Activated CD4-positive, CD25-positive, alpha-beta regulatory T cell treated with anti-CD3 and anti-CD28 coated beads, Interleukin-2, amount 50 U/mL, for 24 hours (primary cell): ENCODE data around the gene NRXN3.

ENCODE experiments used
- ATAC-seq, 2 donors: fragments of 150-1000 bp; cut with Tn5 transposase; one replicate each; pipeline ENCODE4 v1.10.0; 2021; ENCODE audit warnings: mild to moderate bottlenecking in 1 of 2, moderate library complexity in 1 of 2

Gene NRXN3

GRCh38 chr14:78175412-78175811 lies 5.2 kb downstream of the NRXN3 start:
- ATAC-seq = no peak

DNA sequence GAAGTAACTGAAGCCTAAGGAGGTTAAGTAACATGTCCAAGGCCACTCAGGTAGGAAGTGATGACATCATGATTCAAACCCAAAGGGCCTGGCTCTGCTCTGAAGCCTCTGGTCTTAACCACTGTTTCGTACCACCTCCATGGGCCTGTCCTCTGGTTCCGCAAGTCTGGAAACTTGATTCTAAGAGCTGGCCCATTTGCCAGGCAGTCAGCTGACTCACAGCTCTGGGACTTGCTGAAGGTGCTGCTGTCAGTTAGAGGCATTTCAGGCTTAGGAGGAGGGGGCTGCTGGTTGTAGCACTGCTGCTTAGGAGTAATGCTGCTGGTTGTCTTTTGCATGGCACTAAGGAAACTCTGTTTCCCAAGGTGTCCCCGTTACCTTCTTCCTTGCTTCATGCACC lies 7.9 kb downstream of the NRXN3 start:
- no peak for ATAC-seq

DNA sequence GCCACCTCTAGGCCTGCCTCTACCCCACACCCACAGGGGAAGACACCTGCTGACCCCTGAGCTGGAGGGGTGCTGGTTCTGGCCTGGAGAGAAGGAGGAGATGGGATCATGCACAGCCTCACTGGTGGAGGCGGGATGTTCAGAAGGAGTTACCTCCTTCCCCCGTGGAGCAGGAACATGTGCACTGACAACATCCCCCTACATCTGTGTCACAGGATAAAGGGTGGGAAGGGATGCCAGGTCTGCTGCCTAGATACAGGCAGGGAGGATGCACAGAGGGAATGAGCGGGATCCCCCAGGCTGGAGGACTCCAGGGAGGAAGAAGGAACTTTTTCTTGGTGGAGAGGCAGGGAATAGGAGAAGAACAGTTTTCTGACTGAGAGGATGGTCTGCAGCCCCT lies 8.8 kb downstream of the NRXN3 start:
- ATAC-seq = no peak

DNA sequence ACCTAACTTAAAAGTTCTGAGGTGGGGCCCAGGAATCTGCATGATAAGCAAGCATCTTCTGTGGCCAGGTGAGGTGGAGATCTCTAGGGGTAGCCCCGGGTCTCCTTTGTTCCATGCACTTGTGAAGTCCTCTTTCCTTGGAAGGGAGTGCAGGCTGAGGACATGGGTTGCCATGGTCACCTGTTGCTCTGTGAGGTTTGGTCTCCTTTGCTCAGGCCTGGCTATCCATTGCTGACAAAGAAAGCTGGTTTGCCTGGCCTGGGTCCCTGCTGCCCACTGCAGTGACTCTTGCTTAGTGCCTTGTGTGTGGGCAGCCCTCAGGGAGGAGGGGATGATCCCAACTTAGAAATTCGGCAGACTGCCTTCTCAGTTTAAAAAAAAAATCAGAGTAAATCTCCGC lies 11.1 kb downstream of the NRXN3 start:
- no peak for ATAC-seq

DNA sequence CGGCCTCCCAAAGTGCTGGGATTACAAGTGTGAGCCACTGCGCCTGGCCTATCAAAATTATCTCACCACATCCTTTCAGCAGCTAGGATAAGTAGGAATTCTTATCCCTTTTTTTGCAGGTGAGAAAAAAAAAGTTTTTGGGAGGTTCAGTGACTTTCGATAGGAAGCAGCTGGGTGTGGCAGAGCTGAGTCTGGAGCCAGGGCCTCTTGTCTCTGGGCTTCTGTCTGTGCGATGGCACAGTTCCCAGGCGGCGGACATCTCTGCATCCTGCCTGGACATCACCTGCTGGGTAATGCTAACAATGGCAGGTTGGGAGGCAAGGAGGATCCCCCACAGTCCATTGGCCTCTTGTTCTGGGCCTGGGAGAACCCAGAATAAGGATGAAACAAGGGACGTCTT lies 12.5 kb downstream of the NRXN3 start:
- ATAC-seq = no peak

- no peak for ATAC-seq
Observed at GRCh38 chr14:78184157-78184556, 14.0 kb downstream of the NRXN3 start.

DNA sequence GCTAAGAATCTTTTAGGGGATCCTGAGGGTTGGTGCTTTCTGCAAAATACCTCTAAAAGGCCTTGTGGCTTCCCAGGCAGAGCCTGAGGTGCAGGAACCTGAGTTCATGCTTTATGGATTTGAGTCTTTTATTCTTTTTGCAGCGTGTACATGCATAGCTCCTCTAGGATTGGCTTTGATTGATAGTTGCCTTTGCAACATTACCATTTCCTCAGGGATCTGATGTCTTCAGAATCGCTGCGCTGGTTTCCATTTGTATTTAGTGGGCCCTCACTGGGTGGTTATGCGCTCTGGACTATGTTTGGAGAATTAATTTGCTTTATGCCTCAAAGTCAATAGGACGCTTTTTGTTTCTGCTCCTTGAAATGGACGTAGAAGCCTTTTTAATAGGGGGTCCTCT lies 16.1 kb downstream of the NRXN3 start:
- no peak for ATAC-seq

DNA sequence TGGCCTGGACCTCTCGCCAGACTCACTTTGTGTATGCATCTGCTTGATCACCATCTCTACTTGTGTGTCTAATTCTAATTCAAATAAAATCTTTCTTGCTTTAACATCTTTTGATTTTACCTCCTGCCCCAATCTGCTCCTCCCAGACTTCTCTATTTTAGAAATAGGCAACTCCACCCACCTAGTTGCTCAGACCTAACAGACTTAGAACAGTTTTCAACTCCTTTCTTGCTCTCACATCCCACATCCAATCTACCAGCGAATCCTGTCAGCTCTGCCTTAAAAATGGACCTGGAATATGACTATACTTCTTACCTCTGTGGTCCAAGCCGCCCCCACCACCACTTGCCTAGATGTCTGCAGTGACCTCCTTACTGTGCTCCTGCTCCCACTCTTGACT lies 18.7 kb downstream of the NRXN3 start:
- no peak for ATAC-seq

- ATAC-seq = no peak
Observed at GRCh38 chr14:78195431-78195830, 25.3 kb downstream of the NRXN3 start.

DNA sequence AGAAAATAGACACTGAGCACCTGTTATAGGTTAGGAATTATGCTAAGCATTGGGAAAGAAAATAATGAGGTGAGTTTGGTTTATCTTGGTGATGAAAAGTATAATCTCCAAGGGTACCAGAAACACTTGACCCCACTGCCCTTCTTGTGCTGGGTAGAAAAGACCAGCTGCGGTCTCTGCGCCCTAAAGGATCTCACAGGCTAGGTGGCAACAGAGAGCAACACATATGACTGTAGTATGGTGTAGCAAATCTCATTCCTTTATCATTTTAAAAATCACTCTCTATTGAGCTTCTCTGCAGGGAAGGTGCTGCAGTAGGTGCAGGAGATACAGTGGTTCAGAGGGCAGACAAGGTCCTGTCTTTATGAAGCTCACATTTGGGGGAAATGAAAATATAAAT lies 26.1 kb downstream of the NRXN3 start:
- ATAC-seq = no peak

DNA sequence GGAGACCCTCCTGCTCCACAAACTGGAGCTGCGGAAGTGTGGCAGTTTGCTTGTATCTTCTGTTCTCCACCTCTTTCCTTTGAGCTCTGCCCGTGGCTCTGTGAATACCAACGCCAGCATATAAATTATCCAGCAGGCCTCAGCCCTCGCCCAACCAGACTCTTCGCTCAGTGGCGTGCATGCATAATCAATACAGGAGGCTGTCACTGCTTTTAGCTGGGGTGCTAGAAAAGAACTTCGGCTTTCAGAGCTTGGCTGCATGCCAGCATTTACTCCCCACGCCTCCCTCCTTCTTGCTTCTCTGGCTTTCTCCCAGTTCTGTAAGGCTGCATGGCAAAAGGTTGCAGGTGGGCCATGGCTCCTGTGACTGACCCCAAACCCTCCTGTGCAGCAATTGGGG lies 26.9 kb downstream of the NRXN3 start:
- ATAC-seq = no peak

- no peak for ATAC-seq
Observed at GRCh38 chr14:78202163-78202562, 32.0 kb downstream of the NRXN3 start.

- no peak for ATAC-seq
Observed at GRCh38 chr14:78202976-78203375, 32.8 kb downstream of the NRXN3 start.

DNA sequence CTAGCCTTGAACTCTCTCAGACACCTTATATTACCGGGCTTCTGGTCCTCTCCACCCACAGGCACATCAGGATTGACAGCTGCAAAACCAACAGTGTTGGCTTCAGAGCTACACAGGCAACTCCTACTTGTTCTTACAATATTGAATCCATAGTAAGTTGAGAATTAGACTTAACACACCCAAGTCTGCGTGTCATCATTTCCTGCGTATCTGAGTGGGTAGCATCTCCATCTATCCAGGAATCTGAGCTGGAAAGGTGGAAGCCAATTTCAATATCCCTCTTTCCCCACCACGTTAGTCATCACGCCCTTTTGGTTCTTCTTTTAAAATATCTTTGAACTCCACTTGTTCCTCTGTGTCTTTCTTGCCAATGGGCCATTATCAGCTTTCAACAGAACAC lies 37.2 kb downstream of the NRXN3 start:
- ATAC-seq = no peak

- ATAC-seq = no peak
Observed at GRCh38 chr14:78220273-78220672, 50.1 kb downstream of the NRXN3 start.

DNA sequence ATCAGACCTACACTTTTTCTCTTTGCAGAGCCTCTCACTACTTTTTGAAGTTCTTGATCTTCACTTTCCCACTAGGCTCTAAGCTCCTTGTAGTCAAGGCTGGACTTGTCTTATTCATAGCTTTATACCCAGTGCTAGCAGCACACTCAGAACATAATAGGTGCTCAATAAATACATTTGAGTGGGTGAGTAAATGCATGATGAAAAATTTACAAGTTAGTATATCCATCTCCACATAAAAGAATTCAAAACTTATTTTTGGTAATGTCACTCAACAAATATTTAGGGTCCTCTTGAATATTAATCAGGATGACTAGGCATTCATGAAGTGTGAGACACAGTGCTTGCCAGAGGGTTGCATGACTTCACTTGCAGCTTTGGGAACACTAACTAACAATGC lies 52.6 kb downstream of the NRXN3 start:
- ATAC-seq = no peak

DNA sequence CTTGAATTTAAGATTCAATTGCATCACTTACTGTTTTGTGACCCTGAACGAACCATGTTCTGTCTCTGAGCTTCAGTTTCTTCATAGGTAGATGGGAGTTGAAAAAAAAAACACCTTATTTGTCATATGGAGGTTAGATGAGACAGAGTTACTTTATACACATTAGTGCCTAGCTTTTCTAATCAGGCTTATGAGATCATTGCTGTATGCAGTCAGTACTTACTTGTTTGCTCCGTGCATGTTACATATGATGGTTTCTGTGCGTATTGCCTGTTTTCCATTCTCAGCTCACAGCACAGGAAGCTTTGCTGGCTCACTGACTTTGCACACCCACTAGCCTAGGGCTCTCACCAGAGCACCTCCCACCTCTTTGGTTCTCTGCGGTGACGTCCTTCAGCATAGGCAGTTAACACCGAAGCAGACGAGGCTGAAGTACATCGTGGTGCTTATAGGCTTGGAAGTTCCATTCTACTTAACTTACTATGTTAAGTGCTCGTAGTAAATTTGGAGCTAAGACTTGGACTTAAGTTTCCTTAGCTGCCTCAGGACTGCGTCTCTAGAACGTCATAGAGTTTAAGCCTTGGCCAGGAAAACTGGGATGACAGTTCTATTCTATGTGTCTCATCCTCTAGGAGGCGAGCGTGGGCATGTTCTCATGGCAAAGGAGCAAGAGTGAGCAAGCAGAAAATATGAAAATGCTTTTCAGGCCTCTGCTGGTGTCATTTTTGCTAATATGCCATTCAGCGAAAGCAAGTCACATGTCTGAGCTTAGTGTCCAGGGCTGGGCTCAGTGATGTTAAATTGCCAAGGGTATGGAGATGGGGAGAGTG lies 57.3 kb downstream of the NRXN3 start:
- ATAC-seq = no peak

DNA sequence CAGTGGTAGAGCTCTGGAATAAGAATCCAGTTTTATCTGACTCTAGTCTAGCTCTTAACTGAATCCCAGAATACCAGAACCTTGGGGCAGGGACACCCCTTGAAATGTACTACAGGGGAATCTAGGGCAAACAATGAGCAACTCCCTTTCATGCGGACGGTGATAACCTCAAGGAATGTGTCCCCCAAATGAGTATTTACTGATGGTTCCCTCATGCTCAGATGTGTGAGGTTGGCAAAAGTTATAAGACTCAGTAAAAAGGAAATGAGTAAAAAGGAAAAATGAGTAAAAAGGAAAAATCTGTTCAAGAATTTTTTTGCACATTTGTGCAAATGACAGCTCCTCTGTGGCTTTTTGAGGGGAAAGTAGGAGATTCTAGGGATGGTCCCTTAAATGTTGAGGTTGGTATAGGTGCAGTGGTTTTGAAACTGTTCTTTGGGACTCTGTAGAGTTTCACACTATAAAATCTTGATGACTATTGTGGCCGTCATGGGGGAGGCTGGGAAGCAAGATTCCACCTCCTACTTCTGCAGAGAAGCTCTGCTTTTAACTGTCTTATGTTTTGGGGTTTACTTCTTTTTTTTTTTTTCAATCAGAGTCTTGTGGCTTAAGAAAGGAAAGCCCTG lies 58.6 kb downstream of the NRXN3 start:
- no peak for ATAC-seq

DNA sequence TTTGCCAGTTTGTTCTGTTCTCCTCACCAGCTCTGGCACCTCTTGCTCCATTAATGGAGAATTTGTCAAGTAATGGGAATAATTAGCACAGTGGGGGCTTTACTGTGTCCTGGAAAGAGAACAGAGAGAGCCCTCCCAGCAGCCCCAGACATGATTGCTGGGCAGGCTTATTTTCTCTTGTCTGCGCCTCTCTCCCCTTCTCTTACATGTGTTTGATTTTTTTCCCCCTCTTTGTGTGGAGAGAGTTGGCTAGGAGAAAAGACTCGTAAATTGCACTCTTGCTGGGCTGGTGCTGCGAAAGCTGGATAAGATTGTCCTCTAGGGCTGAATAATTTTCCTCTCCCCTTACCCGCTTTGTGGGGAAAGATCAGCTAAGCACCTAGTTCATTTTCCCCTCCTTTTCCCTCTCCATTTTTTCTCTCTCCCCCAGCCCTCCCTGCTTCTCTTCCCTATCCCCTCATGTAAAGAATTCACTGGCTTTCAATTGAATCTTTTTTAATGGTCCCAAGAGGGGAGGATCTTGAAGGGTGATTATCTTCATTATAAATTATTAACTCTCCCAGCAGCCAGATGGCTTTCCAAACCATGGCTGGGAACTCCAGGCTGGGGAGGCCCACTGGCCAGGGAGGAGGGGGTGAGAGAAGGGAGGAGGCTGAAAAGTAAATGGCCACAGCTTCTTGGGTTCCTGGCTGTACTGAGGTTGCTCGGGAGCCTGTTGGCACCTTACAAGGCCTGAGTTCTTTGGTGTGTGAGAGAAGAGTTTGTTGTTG lies 62.2 kb downstream of the NRXN3 start:
- no peak for ATAC-seq

- no peak for ATAC-seq
Observed at GRCh38 chr14:78238141-78238540, 68.0 kb downstream of the NRXN3 start.

DNA sequence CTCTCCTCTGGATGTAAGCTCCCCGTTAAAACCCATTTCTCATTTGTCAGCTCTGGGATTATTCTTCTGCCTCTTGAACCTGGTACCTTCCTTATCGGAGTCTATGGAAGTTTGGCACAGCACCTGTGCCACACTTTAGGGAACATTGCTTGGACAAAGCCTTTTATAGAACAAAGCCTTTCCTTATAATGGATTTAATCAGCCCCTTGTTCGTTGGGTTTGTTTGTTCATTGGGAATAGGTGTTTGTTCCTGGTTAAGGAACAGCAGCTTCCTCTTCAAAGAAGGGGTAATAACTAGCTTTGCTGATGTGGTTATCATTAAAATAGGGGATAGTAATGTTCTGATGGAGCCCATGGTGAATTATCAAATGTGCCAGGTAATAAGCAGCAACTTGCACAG lies 70.4 kb downstream of the NRXN3 start:
- no peak for ATAC-seq

- no peak for ATAC-seq
Observed at GRCh38 chr14:78242086-78242485, 71.9 kb downstream of the NRXN3 start.

GRCh38 chr14:78243187-78243586 lies 73.0 kb downstream of the NRXN3 start:
- no peak for ATAC-seq

- no peak for ATAC-seq
Observed at GRCh38 chr14:78245238-78245637, 75.1 kb downstream of the NRXN3 start.
